GM23338 (cell line): ENCODE data around the gene ICAM4. TPM values are rescaled to one million over a fixed set of nuclear protein-coding genes. Genes with fewer than 3 reads are reported as not detected.

Experiments used
- ATAC-seq: fragments of 200-7000 bp; cut with Tn5 transposase; 3 replicates; pipeline ENCODE4 v1.9.1; 2020
- DNase-seq: peaks from one replicate; pipeline ENCODE4 v3.0.0-alpha.2; 2015; ENCODE audit warnings: low spot score
- H2AFZ ChIP-seq: fragments of 200-600 bp; sonication (generic); 2 replicates; pipeline ENCODE4 v1.8.0; 2016; ENCODE audit warnings: antibody characterized with exemption, mild to moderate bottlenecking, moderate library complexity
- H3F3A ChIP-seq: fragments of 200-600 bp; sonication (generic); replicated peaks from 2 replicates; pipeline ENCODE4 v1.8.0; 2017; ENCODE audit warnings: antibody characterized with exemption, mixed run types, low read depth
- H3K27ac ChIP-seq: fragments of 200-600 bp; sonication (generic); 2 replicates; pipeline ENCODE4 v1.6.1; 2016; ENCODE audit warnings: low read depth
- H3K27me3 ChIP-seq: fragments of 200-600 bp; sonication (generic); 2 replicates; pipeline ENCODE4 v1.8.0; 2016; ENCODE audit warnings: mild to moderate bottlenecking, mixed run types, moderate library complexity; ENCODE audit not compliant: insufficient read depth
- H3K36me3 ChIP-seq: fragments of 200-600 bp; sonication (generic); 2 replicates; pipeline ENCODE4 v1.8.0; 2016; ENCODE audit warnings: mild to moderate bottlenecking; ENCODE audit not compliant: insufficient read depth
- H3K4me1 ChIP-seq: fragments of 200-600 bp; sonication (generic); 2 replicates; pipeline ENCODE4 v1.8.0; 2016; ENCODE audit warnings: mild to moderate bottlenecking, moderate library complexity; ENCODE audit not compliant: insufficient read depth
- H3K4me2 ChIP-seq: fragments of 200-600 bp; sonication (generic); 2 replicates; pipeline ENCODE4 v1.7.1; 2017; ENCODE audit warnings: mixed run types
- H3K4me3 ChIP-seq: fragments of 200-600 bp; sonication (generic); 2 replicates; pipeline ENCODE4 v1.6.1; 2016; ENCODE audit warnings: mixed run types
- H3K79me2 ChIP-seq: fragments of 200-600 bp; sonication (generic); replicated peaks from 2 replicates; pipeline ENCODE4 v1.8.0; 2017; ENCODE audit warnings: mild to moderate bottlenecking; ENCODE audit not compliant: insufficient read depth
- H3K9me2 ChIP-seq: fragments of 200-600 bp; sonication (generic); 2 replicates; pipeline ENCODE4 v1.8.0; 2017; ENCODE audit not compliant: insufficient read depth
- H4K20me1 ChIP-seq: fragments of 200-600 bp; sonication (generic); replicated peaks from 2 replicates; pipeline ENCODE4 v1.8.0; 2017; ENCODE audit warnings: mild to moderate bottlenecking; ENCODE audit not compliant: insufficient read depth
- H3K27ac Mint-ChIP-seq: 2 replicates; pipeline ENCODE4 v1.8.0; 2020; ENCODE audit warnings: inconsistent platforms, mild to moderate bottlenecking, moderate library complexity, mixed read lengths
- H3K27me3 Mint-ChIP-seq: 3 replicates; pipeline ENCODE4 v1.8.0; 2022; ENCODE audit warnings: low read depth, mild to moderate bottlenecking, moderate library complexity, mixed read lengths, inconsistent platforms; ENCODE audit not compliant: insufficient read depth, poor library complexity
- H3K36me3 Mint-ChIP-seq: 3 replicates; pipeline ENCODE4 v1.8.0; 2021; ENCODE audit warnings: low read depth, mild to moderate bottlenecking, inconsistent platforms, moderate library complexity, mixed read lengths
- H3K4me1 Mint-ChIP-seq: 3 replicates; pipeline ENCODE4 v1.8.0; 2020; ENCODE audit warnings: mild to moderate bottlenecking, inconsistent platforms, mixed read lengths
- H3K4me3 Mint-ChIP-seq: 3 replicates; pipeline ENCODE4 v1.8.0; 2021; ENCODE audit warnings: moderate library complexity, mild to moderate bottlenecking, inconsistent platforms, mixed read lengths
- H3K9me3 Mint-ChIP-seq: 3 replicates; pipeline ENCODE4 v1.8.0; 2020; ENCODE audit warnings: moderate library complexity, mild to moderate bottlenecking, inconsistent platforms, mixed read lengths
- CREB1 ChIP-seq: fragments of 250-450 bp; sonication (Bioruptor Pico); IDR thresholded peaks from 2 replicates; pipeline ENCODE4 v1.5.0; 2020; ENCODE audit warnings: low read depth, mild to moderate bottlenecking, moderate library complexity
- EZH2phosphoT487 ChIP-seq: fragments of 200-600 bp; sonication (generic); IDR thresholded peaks from one replicate; pipeline ENCODE4 v1.8.1; 2018; ENCODE audit warnings: antibody characterized with exemption; ENCODE audit not compliant: unreplicated experiment
- JUNB ChIP-seq: IDR thresholded peaks from one replicate; pipeline ENCODE4 v1.6.1; 2016; ENCODE audit warnings: antibody characterized with exemption; ENCODE audit not compliant: unreplicated experiment
- ZNF114 ChIP-seq: fragments of 250-450 bp; sonication (Bioruptor Pico); IDR thresholded peaks from 2 replicates; pipeline ENCODE4 v1.5.0; 2020; ENCODE audit warnings: mild to moderate bottlenecking, moderate library complexity
- ZNF331 ChIP-seq: fragments of 250-450 bp; sonication (Bioruptor Pico); IDR thresholded peaks from 2 replicates; pipeline ENCODE4 v1.5.0; 2020; ENCODE audit warnings: low read depth, mild to moderate bottlenecking, moderate library complexity
- polyA plus RNA-seq: library from polyadenylated mRNA; unstranded; fragments of >200 nt; fragmentation: Nextera tagmentation; extraction: Ambion mirVana; gene quantifications from 2 replicates; pipeline ENCODE4 v1.2.1, GENCODE V29; 2016
- total RNA-seq: library from RNA; depleted of rRNA; stranded (reverse); fragments of >200 nt; shearing (Covaris generic); gene quantifications from 2 replicates; pipeline ENCODE4 v1.2.3, GENCODE V29; 2014
- TF ChIP-seq, protein P1 (sequence below): IDR thresholded peaks from 2 replicates; pipeline ENCODE4 v1.6.1; 2016; ENCODE audit warnings: antibody characterized with exemption
- TF ChIP-seq, protein P2 (sequence below), 2 experiments: fragments of 200-600 bp in 1 of 2; sonication (generic) in 1 of 2; conservative IDR thresholded peaks; 2 replicates each; pipeline versions ENCODE4 v1.5.1 to v1.6.1; 2016 to 2017; ENCODE audit warnings: antibody characterized with exemption in 2 of 2, low read depth in 2 of 2, mild to moderate bottlenecking in 2 of 2, moderate library complexity in 1 of 2

ICAM4 gene
- total and polyA plus RNA-seq, 2 experiments from 2014 or later, result 0.81 to 1.0 TPM

DNA sequence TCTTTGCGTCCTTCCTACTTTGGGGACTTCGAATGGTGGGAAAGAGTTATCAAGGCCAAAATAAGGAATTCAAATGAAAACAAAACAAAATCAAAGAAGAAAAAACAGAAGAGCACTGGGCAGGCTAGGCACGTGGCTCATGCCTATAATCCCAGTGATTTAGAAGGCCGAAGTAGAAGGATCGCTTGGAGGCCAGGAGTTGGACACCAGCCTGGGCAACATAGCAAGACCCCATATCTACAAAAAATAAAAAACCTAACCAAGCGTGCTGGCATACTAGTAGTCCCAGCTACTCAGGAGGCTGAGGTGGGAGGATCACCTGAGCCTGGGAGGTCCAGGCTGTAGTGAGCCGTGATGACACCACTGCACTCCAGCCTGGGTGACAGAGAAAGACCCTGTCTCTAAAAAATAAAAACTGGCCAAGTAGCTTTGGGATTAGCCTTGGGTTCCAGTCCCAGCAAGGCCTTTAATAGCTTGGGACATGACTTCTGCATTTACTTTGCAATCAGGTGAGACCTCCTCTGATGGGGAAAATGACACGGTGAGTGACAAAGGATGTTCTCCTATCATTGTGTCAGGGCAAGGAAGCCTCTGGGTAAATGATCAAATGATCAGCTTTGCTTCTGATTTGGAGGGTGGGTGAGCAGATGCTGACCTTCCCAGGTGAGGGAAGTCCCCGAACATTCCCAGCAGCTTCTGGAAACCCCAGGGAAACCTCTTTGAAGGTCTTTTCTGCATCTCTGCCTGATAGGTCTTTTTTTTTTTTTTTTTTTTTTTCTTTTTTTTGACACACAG is 8.8 kb upstream of the ICAM4 start (continued):
- no peak for TF ChIP-seq EZH2phosphoT487
- no peak for TF ChIP-seq ZNF331 (CRISPR knock-in tag)
- TF ChIP-seq, protein P1, sequence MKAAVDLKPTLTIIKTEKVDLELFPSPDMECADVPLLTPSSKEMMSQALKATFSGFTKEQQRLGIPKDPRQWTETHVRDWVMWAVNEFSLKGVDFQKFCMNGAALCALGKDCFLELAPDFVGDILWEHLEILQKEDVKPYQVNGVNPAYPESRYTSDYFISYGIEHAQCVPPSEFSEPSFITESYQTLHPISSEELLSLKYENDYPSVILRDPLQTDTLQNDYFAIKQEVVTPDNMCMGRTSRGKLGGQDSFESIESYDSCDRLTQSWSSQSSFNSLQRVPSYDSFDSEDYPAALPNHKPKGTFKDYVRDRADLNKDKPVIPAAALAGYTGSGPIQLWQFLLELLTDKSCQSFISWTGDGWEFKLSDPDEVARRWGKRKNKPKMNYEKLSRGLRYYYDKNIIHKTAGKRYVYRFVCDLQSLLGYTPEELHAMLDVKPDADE, result no peak
- TF ChIP-seq, protein P2, sequence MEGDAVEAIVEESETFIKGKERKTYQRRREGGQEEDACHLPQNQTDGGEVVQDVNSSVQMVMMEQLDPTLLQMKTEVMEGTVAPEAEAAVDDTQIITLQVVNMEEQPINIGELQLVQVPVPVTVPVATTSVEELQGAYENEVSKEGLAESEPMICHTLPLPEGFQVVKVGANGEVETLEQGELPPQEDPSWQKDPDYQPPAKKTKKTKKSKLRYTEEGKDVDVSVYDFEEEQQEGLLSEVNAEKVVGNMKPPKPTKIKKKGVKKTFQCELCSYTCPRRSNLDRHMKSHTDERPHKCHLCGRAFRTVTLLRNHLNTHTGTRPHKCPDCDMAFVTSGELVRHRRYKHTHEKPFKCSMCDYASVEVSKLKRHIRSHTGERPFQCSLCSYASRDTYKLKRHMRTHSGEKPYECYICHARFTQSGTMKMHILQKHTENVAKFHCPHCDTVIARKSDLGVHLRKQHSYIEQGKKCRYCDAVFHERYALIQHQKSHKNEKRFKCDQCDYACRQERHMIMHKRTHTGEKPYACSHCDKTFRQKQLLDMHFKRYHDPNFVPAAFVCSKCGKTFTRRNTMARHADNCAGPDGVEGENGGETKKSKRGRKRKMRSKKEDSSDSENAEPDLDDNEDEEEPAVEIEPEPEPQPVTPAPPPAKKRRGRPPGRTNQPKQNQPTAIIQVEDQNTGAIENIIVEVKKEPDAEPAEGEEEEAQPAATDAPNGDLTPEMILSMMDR (conservative IDR thresholded peaks at IDR 0.05; ENCODE audit: low read depth in 2 of 2), result no peak
- no peak for TF ChIP-seq CREB1
- TF ChIP-seq ZNF114 (CRISPR knock-in tag), result no peak

DNA sequence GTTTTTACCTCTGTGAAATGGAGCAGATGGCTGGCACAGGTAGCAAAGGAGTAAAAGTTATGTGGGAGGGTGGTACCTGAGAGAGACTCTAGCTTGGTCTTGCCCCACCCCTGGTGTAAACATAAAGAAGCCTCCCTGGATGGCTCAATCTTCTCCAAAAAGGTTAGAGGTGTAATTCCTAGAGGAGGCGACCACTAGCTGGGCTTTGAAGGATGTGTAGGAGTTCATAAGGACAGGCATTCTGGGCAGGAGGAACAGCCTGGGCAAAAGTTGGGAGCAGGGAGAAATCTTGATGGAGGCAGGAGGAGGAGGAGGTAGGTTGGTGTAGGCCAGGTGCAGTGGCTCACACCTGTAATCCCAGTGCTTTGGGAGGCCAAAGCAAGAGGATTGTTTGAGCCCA is 7.8 kb upstream of the ICAM4 start:
- no peak overlapping the region for H3K27ac ChIP-seq
- H3K36me3 ChIP-seq, result no peaks in the 10 kb centered on the region
- H3K27me3 ChIP-seq, result no peaks in the 10 kb centered on the region
- no peaks in the 10 kb centered on the region for H3K9me2 ChIP-seq
- Mint-ChIP-seq H3K36me3 (peaks cover 4% of the 10 kb centered on the region; the same call in 1 of the 3 replicates), H3K4me3 (no peak overlapping the region), H3K9me3 (no peaks in the 10 kb centered on the region), H3K27ac (no peak overlapping the region), H3K27me3 (peaks cover 5% of the 10 kb centered on the region), H3K4me1 (0 out of 3 replicates have a peak, but pooled peaks cover 4% of the 10 kb centered on the region)
- H4K20me1 ChIP-seq, result peaks cover 6% of the 10 kb centered on the region; the same call in 1 of the 2 replicates
- no peak overlapping the region for H3K4me2 ChIP-seq
- ATAC-seq (no peak), DNase-seq (no peak)
- no peaks in the 10 kb centered on the region for H3F3A ChIP-seq
- no peak overlapping the region for H3K4me3 ChIP-seq
- H3K79me2 ChIP-seq, result no peaks in the 10 kb centered on the region
- H3K4me1 ChIP-seq, result no peaks in the 10 kb centered on the region
- H2AFZ ChIP-seq, result no peak overlapping the region
- TF ChIP-seq JUNB, result no peak
- TF ChIP-seq, protein P2 (conservative IDR thresholded peaks at IDR 0.05; ENCODE audit: low read depth in 2 of 2), result no peak
- TF ChIP-seq, protein P1, result no peak
